ENCODE data around the gene CSTF3.

The CSTF3 gene

DNA sequence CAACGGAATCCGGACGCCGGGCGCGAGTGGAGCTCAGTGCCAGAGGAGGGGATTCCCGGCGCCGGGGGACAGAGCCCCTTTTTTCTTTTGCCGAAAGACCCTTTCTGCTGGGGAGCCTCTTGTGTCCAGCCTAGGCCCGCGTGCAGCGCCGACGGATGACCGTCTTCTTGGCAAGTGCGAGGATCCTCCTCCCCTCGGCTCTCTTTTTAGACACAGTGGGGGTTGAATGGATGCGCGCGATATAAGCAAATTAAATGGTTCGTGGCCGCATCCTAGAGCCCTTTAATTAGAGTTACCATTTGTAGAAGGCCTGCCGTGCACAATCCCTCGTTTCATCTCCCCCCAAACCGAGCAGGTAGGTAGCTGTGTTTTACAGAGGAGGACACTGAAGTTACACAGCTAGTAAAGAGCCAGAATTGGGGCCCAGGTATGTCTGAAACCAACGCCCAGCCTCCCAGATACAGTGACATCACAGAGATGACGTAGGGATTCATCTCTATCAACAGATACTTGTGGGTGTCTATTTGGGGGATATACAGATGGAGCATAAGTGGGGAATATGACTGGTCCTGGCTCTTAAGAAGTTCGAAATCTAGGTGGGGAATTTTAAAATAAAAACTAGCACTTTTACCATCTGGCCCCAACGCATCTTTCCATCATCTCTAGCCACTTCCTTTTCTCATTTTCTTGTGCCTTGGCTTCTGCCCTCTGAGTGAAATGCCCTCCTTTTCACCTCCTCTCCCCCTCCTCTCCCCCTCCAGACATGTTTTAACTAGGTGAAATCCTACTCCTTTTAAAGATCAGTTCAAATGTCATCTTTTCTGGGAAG lies 121.0 kb downstream of the CSTF3 start:
- DNase-seq: peak; percentile 48

- DNase-seq: peak; percentile 91
Measured at GRCh38 chr11:33039274-33040032, 121.8 kb downstream of the CSTF3 start, which contains the start of gene TCP11L1. Gene TCP11L1 (plus strand): TSS chr11:33039572. CDS start chr11:33043774, 4,202 bp downstream.

DNA sequence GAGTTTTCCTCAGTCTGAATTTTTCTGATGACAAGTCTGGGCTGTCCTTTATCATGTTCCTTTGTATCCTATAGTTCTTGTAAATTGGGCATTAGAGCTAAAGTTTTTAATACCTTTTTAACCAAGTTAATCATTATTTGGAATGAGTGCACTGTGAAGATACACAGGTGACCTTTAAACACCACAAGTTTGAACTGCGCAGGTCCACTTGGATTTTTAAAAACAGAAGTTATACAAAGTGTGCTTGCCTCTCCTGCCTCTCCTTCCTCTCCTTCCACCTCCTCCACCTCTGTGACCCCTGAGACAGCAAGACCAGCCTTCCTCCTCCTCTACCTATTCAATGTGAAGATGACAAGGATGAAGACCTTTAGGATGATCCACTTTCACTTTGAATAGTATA lies 126.3 kb downstream of the CSTF3 start:
- no peak for DNase-seq

All from NCI-H82 (cell line).